Esophagus squamous epithelium (tissue), 4 donors: ENCODE data around the gene RFX8.

Source experiments
- POLR2A ChIP-seq, 4 donors: fragments of 450-650 bp; IDR thresholded peaks; one replicate each; pipeline ENCODE4 v1.6.1; 2017; ENCODE audit warnings: antibody characterized with exemption in 4 of 4, mild to moderate bottlenecking in 4 of 4, moderate library complexity in 3 of 4
- TF ChIP-seq, protein P1 (sequence below), 6 experiments: fragments of 450-650 bp in 4 of 6; fragments of 200-600 bp in 2 of 6; sonication (generic) in 2 of 6; IDR thresholded peaks; one replicate each; pipeline ENCODE4 v1.5.1; 2016 to 2019; ENCODE audit warnings: antibody characterized with exemption in 6 of 6, mild to moderate bottlenecking in 4 of 6, moderate library complexity in 4 of 6

DNA sequence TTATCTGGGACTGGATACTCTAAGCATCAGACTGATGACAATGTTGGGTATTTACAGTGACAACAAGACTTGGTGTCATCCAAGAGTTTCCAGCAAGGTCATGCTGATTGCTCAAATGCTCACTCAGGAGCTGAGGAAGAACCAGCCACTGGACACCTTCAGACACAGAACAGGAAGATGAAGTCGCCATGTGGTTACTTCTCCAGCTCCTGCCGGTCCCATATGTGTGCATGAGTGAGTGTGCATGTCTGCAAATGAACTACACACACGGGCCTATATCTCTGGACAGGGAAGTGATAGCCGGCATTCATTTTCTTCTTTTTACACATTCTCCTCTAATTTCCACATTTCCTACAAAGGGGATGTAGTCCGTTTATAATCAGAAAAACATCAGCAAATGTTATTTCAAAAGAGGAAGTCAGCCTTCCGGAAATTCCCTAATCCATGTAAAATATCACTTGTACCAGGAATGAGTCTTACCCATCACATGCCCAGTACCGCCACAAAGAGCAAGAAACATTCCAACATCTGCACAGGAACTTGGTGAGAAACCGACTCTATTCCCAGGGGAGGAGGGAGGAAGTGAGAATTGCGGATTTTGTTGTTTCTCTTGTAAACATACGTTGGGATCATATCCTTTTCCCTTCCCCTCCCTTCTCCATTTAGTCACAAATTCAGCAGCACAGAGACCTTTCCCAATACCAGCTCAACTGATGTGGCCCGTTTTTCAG lies 10.8 kb downstream of the RFX8 start:
- TF ChIP-seq, protein P1, sequence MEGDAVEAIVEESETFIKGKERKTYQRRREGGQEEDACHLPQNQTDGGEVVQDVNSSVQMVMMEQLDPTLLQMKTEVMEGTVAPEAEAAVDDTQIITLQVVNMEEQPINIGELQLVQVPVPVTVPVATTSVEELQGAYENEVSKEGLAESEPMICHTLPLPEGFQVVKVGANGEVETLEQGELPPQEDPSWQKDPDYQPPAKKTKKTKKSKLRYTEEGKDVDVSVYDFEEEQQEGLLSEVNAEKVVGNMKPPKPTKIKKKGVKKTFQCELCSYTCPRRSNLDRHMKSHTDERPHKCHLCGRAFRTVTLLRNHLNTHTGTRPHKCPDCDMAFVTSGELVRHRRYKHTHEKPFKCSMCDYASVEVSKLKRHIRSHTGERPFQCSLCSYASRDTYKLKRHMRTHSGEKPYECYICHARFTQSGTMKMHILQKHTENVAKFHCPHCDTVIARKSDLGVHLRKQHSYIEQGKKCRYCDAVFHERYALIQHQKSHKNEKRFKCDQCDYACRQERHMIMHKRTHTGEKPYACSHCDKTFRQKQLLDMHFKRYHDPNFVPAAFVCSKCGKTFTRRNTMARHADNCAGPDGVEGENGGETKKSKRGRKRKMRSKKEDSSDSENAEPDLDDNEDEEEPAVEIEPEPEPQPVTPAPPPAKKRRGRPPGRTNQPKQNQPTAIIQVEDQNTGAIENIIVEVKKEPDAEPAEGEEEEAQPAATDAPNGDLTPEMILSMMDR (IDR thresholded peaks at IDR 0.05), result no peak
- TF ChIP-seq POLR2A (IDR thresholded peaks at IDR 0.05), result no peak
